H9 (cell line): Measurements from ENCODE around the gene CYBRD1. TPM values are rescaled to one million over a fixed set of nuclear protein-coding genes. Genes with fewer than 3 reads are reported as not detected.

ENCODE experiments used
- DNase-seq: peaks from one replicate; pipeline ENCODE4 v3.0.0-alpha.2; 2017
- H2AFZ ChIP-seq: one replicate; pipeline ENCODE4 v1.6.1; 2013; ENCODE audit warnings: mild to moderate bottlenecking, low read length, control low read depth, moderate library complexity
- H2AK5ac ChIP-seq: 2 replicates; pipeline ENCODE4 v1.6.1; 2013; ENCODE audit warnings: low read length, control low read depth, mixed read lengths; ENCODE audit not compliant: insufficient read length
- H2BK120ac ChIP-seq: one replicate; pipeline ENCODE4 v1.6.1; 2013; ENCODE audit warnings: low read depth, mild to moderate bottlenecking, low read length, control low read depth, inconsistent platforms; ENCODE audit not compliant: poor library complexity, severe bottlenecking
- H2BK12ac ChIP-seq: 2 replicates; pipeline ENCODE4 v1.6.1; 2013; ENCODE audit warnings: low read length, control low read depth, mixed read lengths, low read depth; ENCODE audit not compliant: insufficient read length
- H2BK15ac ChIP-seq: 2 replicates; pipeline ENCODE4 v1.6.1; 2013; ENCODE audit warnings: low read depth, low read length, control low read depth
- H2BK20ac ChIP-seq: one replicate; pipeline ENCODE4 v1.6.1; 2013; ENCODE audit warnings: low read depth, mild to moderate bottlenecking, low read length, control low read depth, inconsistent platforms; ENCODE audit not compliant: poor library complexity, severe bottlenecking
- H2BK5ac ChIP-seq: 2 replicates; pipeline ENCODE4 v1.6.1; 2013; ENCODE audit warnings: low read length, control low read depth, mixed read lengths; ENCODE audit not compliant: insufficient read length
- H3K14ac ChIP-seq: 2 replicates; pipeline ENCODE4 v1.6.1; 2013; ENCODE audit warnings: low read length, control low read depth; ENCODE audit not compliant: insufficient read depth
- H3K18ac ChIP-seq: 2 replicates; pipeline ENCODE4 v1.6.1; 2013; ENCODE audit warnings: low read depth, mild to moderate bottlenecking, mixed read lengths, low read length, control low read depth; ENCODE audit not compliant: insufficient read length
- H3K23ac ChIP-seq: 2 replicates; pipeline ENCODE4 v1.6.1; 2013; ENCODE audit warnings: low read length, control low read depth, mixed read lengths, low read depth; ENCODE audit not compliant: insufficient read length
- H3K23me2 ChIP-seq: 2 replicates; pipeline ENCODE4 v1.6.1; 2013; ENCODE audit warnings: low read depth, mild to moderate bottlenecking, mixed read lengths, low read length, control low read depth; ENCODE audit not compliant: insufficient read length, poor library complexity, severe bottlenecking
- H3K27ac ChIP-seq: 2 replicates; pipeline ENCODE4 v1.5.1; 2013; ENCODE audit warnings: low read length, control low read depth, mixed read lengths, low read depth; ENCODE audit not compliant: insufficient read length
- H3K27me3 ChIP-seq: 2 replicates; pipeline ENCODE4 v1.6.1; 2013; ENCODE audit warnings: low read length, control low read depth, inconsistent platforms; ENCODE audit not compliant: insufficient read depth
- H3K4ac ChIP-seq: 2 replicates; pipeline ENCODE4 v1.6.1; 2013; ENCODE audit warnings: low read depth, mild to moderate bottlenecking, control low read depth, inconsistent platforms, low read length, moderate library complexity
- H3K4me1 ChIP-seq: 2 replicates; pipeline ENCODE4 v1.6.1; 2013; ENCODE audit warnings: low read length, control low read depth, inconsistent platforms; ENCODE audit not compliant: insufficient read depth
- H3K4me2 ChIP-seq: 2 replicates; pipeline ENCODE4 v1.6.1; 2013; ENCODE audit warnings: low read length, control low read depth, mixed read lengths; ENCODE audit not compliant: insufficient read length, insufficient read depth
- H3K56ac ChIP-seq: 2 replicates; pipeline ENCODE4 v1.6.1; 2013; ENCODE audit warnings: low read depth, mild to moderate bottlenecking, mixed read lengths, low read length, control low read depth; ENCODE audit not compliant: insufficient read length
- H3K79me1 ChIP-seq: 2 replicates; pipeline ENCODE4 v1.6.1; 2013; ENCODE audit warnings: low read depth, mild to moderate bottlenecking, moderate library complexity, low read length, control low read depth, inconsistent platforms; ENCODE audit not compliant: insufficient read depth, poor library complexity, severe bottlenecking
- H3K79me2 ChIP-seq: 2 replicates; pipeline ENCODE4 v1.6.1; 2013; ENCODE audit warnings: low read length, control low read depth, inconsistent platforms; ENCODE audit not compliant: insufficient read depth
- H3K9ac ChIP-seq: 2 replicates; pipeline ENCODE4 v1.6.1; 2013; ENCODE audit warnings: low read length, control low read depth, mixed read lengths; ENCODE audit not compliant: insufficient read length; ENCODE audit errors: extremely low read depth
- H3K9me3 ChIP-seq: one replicate; pipeline ENCODE4 v1.6.1; 2013; ENCODE audit warnings: low read depth, low read length, inconsistent platforms; ENCODE audit not compliant: control insufficient read depth
- H3T11ph ChIP-seq: one replicate; pipeline ENCODE4 v1.6.1; 2013; ENCODE audit warnings: mild to moderate bottlenecking, low read length, control low read depth, inconsistent platforms
- H4K20me1 ChIP-seq: one replicate; pipeline ENCODE4 v1.6.1; 2013; ENCODE audit not compliant: control insufficient read depth, insufficient read length, insufficient read depth
- H4K5ac ChIP-seq: 2 replicates; pipeline ENCODE4 v1.6.1; 2013; ENCODE audit warnings: low read depth, mild to moderate bottlenecking, mixed read lengths, low read length, control low read depth; ENCODE audit not compliant: insufficient read length
- H4K8ac ChIP-seq: replicated peaks from 2 replicates; pipeline ENCODE4 v1.6.1; 2013; ENCODE audit warnings: low read length, control low read depth, mixed read lengths, low read depth; ENCODE audit not compliant: insufficient read length
- H4K91ac ChIP-seq: 2 replicates; pipeline ENCODE4 v1.6.1; 2013; ENCODE audit warnings: low read depth, mild to moderate bottlenecking, moderate library complexity, mixed read lengths, low read length, control low read depth; ENCODE audit not compliant: insufficient read length
- H3K27ac Mint-ChIP-seq, 3 experiments: 2 replicates in 2 of 3; 3 replicates in 1 of 3; pipeline ENCODE4 v1.8.0; 2020 to 2021; ENCODE audit warnings: mixed read lengths in 3 of 3, mild to moderate bottlenecking in 1 of 3, moderate library complexity in 1 of 3
- H3K27me3 Mint-ChIP-seq: 2 replicates; pipeline ENCODE4 v1.8.0; 2021; ENCODE audit warnings: low read depth, mild to moderate bottlenecking, moderate library complexity, mixed read lengths
- H3K36me3 Mint-ChIP-seq, 3 experiments: 2 replicates in 2 of 3; 3 replicates in 1 of 3; pipeline ENCODE4 v1.8.0; 2020 to 2021; ENCODE audit warnings: low read depth in 3 of 3, mixed read lengths in 3 of 3; ENCODE audit not compliant: insufficient read depth in 1 of 3
- H3K4me1 Mint-ChIP-seq, 2 experiments: 2 replicates each; pipeline ENCODE4 v1.8.0; 2020; ENCODE audit warnings: mixed read lengths in 2 of 2
- H3K4me3 Mint-ChIP-seq, 2 experiments: 2 replicates in 1 of 2; 3 replicates in 1 of 2; pipeline ENCODE4 v1.8.0; 2020 to 2021; ENCODE audit warnings: mild to moderate bottlenecking in 2 of 2, mixed read lengths in 2 of 2, moderate library complexity in 1 of 2
- H3K9me3 Mint-ChIP-seq, 2 experiments: 2 replicates in 1 of 2; 3 replicates in 1 of 2; pipeline ENCODE4 v1.8.0; 2020; ENCODE audit warnings: mild to moderate bottlenecking in 2 of 2, mixed read lengths in 2 of 2, moderate library complexity in 1 of 2
- CTCF ChIP-seq: fragments of 200-600 bp; sonication (generic); conservative IDR thresholded peaks from 3 replicates; pipeline ENCODE4 v1.8.0; 2021; ENCODE audit warnings: antibody characterized with exemption, mild to moderate bottlenecking
- WGBS: extraction: QIAGEN DNeasy Blood & Tissue Kit; methylation state at CpG from one replicate; pipeline ENCODE4 v1.1.7; 2013; ENCODE audit warnings: missing lambda C conversion rate, low lambda C conversion rate, mixed read lengths; ENCODE audit not compliant: insufficient read length; ENCODE audit errors: extremely low coverage; 5-methylcytosine and 5-hydroxymethylcytosine counted together
- total RNA-seq: library from RNA; stranded (reverse); gene quantifications from 2 replicates; pipeline ENCODE4 v1.2.1, GENCODE V29; 2021

The CYBRD1 gene
- total RNA-seq, 1 experiment from 2014 or later, result 3.6 TPM

GRCh38 chr2:171566753-171567152 is 44.5 kb downstream of the CYBRD1 start:
- no CpG with 5 or more reads among the region's 4 CpGs for WGBS
- Histone ChIP-seq H4K91ac (no peak overlapping the region), H3K79me2 (no peaks in the 10 kb centered on the region), H2AK5ac (no peak overlapping the region), H3K14ac (no peak overlapping the region), H3K4me1 (0 out of 2 replicates have a peak, but pooled peaks cover 2% of the 10 kb centered on the region), H3K23ac (no peak overlapping the region), H3K4me2 (no peak overlapping the region), H2BK120ac (no peak overlapping the region), H3K56ac (no peak overlapping the region), H3K27me3 (no peaks in the 10 kb centered on the region), H2BK5ac (no peak overlapping the region), H3T11ph (no peak overlapping the region), H4K20me1 (no peaks in the 10 kb centered on the region), H3K27ac (no peak overlapping the region), H4K8ac (no peak overlapping the region), H3K9ac (no peak overlapping the region), H4K5ac (no peak overlapping the region), H3K23me2 (no peaks in the 10 kb centered on the region), H3K4ac (no peak overlapping the region), H3K79me1 (no peaks in the 10 kb centered on the region), H2AFZ (no peak overlapping the region), H3K18ac (no peak overlapping the region), H2BK20ac (no peak overlapping the region), H3K9me3 (no peaks in the 10 kb centered on the region), H2BK12ac (no peak overlapping the region), H2BK15ac (no peak overlapping the region)
- H3K4me1 Mint-ChIP-seq, result peaks cover 8 to 10% of the 10 kb centered on the region in 2 experiments
- DNase-seq, result no peak
- no peak overlapping the region for H3K4me3 Mint-ChIP-seq
- no peaks in the 10 kb centered on the region for H3K36me3 Mint-ChIP-seq
- no peaks in the 10 kb centered on the region; the same call in 1 of the 2 replicates for H3K27me3 Mint-ChIP-seq
- H3K9me3 Mint-ChIP-seq, result no peaks in the 10 kb centered on the region
- TF ChIP-seq CTCF, result no peak
- no peak overlapping the region for H3K27ac Mint-ChIP-seq
